ENCODE data around the gene PARP16.

The PARP16 gene

DNA sequence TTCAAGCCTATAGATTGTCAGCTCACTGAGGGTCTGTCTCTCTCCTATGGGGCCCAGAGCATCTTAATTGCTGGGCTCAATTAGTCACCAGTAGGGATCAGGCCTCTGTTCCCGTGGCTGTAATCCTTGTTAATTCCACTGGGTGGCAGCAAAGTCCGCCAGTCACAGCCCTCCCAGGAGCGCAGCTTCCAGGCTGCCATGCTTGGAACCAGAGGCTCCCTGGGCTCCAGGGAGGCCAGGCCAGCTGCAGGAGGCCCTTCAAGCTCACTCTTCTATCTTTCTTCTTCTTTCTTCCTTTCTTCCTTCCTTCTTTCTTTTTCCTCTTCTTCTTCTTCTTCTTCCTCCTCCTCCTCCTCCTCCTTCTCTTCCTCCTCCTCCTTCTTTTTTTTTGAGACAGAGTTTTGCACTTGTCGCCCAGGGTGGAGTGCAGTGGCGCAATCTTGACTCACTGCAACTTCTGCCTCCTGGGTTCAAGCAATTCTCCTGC is 32.2 kb upstream of the PARP16 start (continued):
- TF ChIP-seq, protein P1, sequence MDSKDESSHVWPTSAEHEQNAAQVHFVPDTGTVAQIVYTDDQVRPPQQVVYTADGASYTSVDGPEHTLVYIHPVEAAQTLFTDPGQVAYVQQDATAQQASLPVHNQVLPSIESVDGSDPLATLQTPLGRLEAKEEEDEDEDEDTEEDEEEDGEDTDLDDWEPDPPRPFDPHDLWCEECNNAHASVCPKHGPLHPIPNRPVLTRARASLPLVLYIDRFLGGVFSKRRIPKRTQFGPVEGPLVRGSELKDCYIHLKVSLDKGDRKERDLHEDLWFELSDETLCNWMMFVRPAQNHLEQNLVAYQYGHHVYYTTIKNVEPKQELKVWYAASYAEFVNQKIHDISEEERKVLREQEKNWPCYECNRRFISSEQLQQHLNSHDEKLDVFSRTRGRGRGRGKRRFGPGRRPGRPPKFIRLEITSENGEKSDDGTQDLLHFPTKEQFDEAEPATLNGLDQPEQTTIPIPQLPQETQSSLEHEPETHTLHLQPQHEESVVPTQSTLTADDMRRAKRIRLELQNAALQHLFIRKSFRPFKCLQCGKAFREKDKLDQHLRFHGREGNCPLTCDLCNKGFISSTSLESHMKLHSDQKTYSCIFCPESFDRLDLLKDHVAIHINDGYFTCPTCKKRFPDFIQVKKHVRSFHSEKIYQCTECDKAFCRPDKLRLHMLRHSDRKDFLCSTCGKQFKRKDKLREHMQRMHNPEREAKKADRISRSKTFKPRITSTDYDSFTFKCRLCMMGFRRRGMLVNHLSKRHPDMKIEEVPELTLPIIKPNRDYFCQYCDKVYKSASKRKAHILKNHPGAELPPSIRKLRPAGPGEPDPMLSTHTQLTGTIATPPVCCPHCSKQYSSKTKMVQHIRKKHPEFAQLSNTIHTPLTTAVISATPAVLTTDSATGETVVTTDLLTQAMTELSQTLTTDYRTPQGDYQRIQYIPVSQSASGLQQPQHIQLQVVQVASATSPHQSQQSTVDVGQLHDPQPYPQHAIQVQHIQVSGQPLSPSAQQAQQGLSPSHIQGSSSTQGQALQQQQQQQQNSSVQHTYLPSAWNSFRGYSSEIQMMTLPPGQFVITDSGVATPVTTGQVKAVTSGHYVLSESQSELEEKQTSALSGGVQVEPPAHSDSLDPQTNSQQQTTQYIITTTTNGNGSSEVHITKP (tag by site-specific recombination; IDR thresholded peaks at IDR 0.05), result peak; percentile 39; the same call in 1 of the 2 replicates
- peak; percentile 86; the same call in 1 of the 2 replicates for TF ChIP-seq ZSCAN30 (tag by site-specific recombination; IDR thresholded peaks at IDR 0.05)
- TF ChIP-seq KLF7 (tag by site-specific recombination; IDR thresholded peaks at IDR 0.05; ENCODE audit: borderline replicate concordance), result no peak
- peak; percentile 92 for TF ChIP-seq GLIS1 (tag by site-specific recombination; IDR thresholded peaks at IDR 0.05)
- TF ChIP-seq ZNF558 (tag by site-specific recombination; IDR thresholded peaks at IDR 0.05), result no peak
- TF ChIP-seq ZNF354C (tag by site-specific recombination; IDR thresholded peaks at IDR 0.05; ENCODE audit: borderline replicate concordance, low read depth), result no peak
- TF ChIP-seq OVOL3 (tag by site-specific recombination; IDR thresholded peaks at IDR 0.05), result no peak
- TF ChIP-seq ZNF2 (tag by site-specific recombination; IDR thresholded peaks at IDR 0.05), result peak; percentile 90
- TF ChIP-seq ZNF366 (tag by site-specific recombination; conservative IDR thresholded peaks at IDR 0.05), result peak; percentile 85
- TF ChIP-seq, protein P2, sequence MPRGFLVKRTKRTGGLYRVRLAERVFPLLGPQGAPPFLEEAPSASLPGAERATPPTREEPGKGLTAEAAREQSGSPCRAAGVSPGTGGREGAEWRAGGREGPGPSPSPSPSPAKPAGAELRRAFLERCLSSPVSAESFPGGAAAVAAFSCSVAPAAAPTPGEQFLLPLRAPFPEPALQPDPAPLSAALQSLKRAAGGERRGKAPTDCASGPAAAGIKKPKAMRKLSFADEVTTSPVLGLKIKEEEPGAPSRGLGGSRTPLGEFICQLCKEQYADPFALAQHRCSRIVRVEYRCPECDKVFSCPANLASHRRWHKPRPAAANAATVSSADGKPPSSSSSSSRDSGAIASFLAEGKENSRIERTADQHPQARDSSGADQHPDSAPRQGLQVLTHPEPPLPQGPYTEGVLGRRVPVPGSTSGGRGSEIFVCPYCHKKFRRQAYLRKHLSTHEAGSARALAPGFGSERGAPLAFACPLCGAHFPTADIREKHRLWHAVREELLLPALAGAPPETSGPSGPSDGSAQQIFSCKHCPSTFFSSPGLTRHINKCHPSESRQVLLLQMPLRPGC (tag by site-specific recombination; IDR thresholded peaks at IDR 0.05), result no peak
- peak; percentile 100 for TF ChIP-seq SCRT1 (tag by site-specific recombination; IDR thresholded peaks at IDR 0.05; ENCODE audit: borderline replicate concordance)
- peak; percentile 81 for TF ChIP-seq IKZF3 (tag by site-specific recombination; IDR thresholded peaks at IDR 0.05)
- TF ChIP-seq ZNF658 (tag by site-specific recombination; IDR thresholded peaks at IDR 0.05), result no peak
- TF ChIP-seq GLI4 (tag by site-specific recombination; IDR thresholded peaks at IDR 0.05), result peak; percentile 60; the same call in 1 of the 2 replicates
- TF ChIP-seq WT1 (tag by site-specific recombination; IDR thresholded peaks at IDR 0.05), result peak; percentile 34; the same call in 1 of the 2 replicates
- no peak for TF ChIP-seq ZNF548 (tag by site-specific recombination; IDR thresholded peaks at IDR 0.05)
- no peak for TF ChIP-seq ZNF792 (tag by site-specific recombination; IDR thresholded peaks at IDR 0.05)
- peak; percentile 88 for TF ChIP-seq ZBTB17 (tag by site-specific recombination; IDR thresholded peaks at IDR 0.05)
- TF ChIP-seq ZBTB1 (tag by site-specific recombination; IDR thresholded peaks at IDR 0.05), result no peak
- TF ChIP-seq, protein P3, sequence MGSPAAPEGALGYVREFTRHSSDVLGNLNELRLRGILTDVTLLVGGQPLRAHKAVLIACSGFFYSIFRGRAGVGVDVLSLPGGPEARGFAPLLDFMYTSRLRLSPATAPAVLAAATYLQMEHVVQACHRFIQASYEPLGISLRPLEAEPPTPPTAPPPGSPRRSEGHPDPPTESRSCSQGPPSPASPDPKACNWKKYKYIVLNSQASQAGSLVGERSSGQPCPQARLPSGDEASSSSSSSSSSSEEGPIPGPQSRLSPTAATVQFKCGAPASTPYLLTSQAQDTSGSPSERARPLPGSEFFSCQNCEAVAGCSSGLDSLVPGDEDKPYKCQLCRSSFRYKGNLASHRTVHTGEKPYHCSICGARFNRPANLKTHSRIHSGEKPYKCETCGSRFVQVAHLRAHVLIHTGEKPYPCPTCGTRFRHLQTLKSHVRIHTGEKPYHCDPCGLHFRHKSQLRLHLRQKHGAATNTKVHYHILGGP (tag by site-specific recombination; IDR thresholded peaks at IDR 0.05), result no peak
- TF ChIP-seq ZNF248 (tag by site-specific recombination; IDR thresholded peaks at IDR 0.05), result no peak
- TF ChIP-seq GLIS2 (tag by site-specific recombination; IDR thresholded peaks at IDR 0.05), result peak; percentile 83
- TF ChIP-seq YY2 (tag by site-specific recombination; IDR thresholded peaks at IDR 0.05), result peak; percentile 66
- 0 out of 2 replicates have a peak, but pooled peaks have one; percentile 57 for TF ChIP-seq ZEB2 (tag by site-specific recombination; IDR thresholded peaks at IDR 0.05)
- 0 out of 2 replicates have a peak, but pooled peaks have one; percentile 15 for TF ChIP-seq ZNF610 (tag by site-specific recombination; IDR thresholded peaks at IDR 0.05; ENCODE audit: borderline replicate concordance)
- peak; percentile 99 for TF ChIP-seq ZNF654 (tag by site-specific recombination; IDR thresholded peaks at IDR 0.05; ENCODE audit: low read depth)
- peak; percentile 97 for TF ChIP-seq ZBTB48 (tag by site-specific recombination; IDR thresholded peaks at IDR 0.05)
- peak; percentile 65 for TF ChIP-seq SP7 (tag by site-specific recombination; IDR thresholded peaks at IDR 0.05)
- TF ChIP-seq ZNF521 (tag by site-specific recombination; IDR thresholded peaks at IDR 0.05), result no peak
- TF ChIP-seq, protein P4, sequence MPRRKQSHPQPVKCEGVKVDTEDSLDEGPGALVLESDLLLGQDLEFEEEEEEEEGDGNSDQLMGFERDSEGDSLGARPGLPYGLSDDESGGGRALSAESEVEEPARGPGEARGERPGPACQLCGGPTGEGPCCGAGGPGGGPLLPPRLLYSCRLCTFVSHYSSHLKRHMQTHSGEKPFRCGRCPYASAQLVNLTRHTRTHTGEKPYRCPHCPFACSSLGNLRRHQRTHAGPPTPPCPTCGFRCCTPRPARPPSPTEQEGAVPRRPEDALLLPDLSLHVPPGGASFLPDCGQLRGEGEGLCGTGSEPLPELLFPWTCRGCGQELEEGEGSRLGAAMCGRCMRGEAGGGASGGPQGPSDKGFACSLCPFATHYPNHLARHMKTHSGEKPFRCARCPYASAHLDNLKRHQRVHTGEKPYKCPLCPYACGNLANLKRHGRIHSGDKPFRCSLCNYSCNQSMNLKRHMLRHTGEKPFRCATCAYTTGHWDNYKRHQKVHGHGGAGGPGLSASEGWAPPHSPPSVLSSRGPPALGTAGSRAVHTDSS (tag by site-specific recombination; IDR thresholded peaks at IDR 0.05), result peak; percentile 96
- peak; percentile 34; the same call in 1 of the 2 replicates for TF ChIP-seq ZNF335 (tag by site-specific recombination; conservative IDR thresholded peaks at IDR 0.05)
- no peak for TF ChIP-seq ZNF544 (tag by site-specific recombination; IDR thresholded peaks at IDR 0.05)
